ENCODE results near the gene NFIA.

The NFIA gene

DNA sequence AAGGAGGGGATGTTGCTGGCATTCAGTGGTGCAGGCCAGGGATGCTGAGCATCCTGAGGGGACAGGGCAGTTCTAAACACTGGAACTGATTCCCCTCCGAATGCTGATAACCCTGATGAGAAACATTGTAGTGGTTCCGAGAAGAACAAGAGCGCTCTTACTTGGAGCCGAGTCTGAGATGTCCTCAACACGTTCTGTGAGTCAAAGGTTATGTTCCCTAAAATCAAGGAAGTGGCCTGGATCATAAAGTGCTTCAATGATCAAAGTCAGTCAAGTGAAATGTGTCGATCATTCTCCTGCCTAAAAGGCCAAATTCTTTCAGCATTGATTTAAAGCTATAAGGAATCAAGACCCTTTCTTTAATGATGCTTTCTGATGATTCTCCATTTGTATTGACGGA lies 234.1 kb downstream of the NFIA start:
- no peak for DNase-seq

DNA sequence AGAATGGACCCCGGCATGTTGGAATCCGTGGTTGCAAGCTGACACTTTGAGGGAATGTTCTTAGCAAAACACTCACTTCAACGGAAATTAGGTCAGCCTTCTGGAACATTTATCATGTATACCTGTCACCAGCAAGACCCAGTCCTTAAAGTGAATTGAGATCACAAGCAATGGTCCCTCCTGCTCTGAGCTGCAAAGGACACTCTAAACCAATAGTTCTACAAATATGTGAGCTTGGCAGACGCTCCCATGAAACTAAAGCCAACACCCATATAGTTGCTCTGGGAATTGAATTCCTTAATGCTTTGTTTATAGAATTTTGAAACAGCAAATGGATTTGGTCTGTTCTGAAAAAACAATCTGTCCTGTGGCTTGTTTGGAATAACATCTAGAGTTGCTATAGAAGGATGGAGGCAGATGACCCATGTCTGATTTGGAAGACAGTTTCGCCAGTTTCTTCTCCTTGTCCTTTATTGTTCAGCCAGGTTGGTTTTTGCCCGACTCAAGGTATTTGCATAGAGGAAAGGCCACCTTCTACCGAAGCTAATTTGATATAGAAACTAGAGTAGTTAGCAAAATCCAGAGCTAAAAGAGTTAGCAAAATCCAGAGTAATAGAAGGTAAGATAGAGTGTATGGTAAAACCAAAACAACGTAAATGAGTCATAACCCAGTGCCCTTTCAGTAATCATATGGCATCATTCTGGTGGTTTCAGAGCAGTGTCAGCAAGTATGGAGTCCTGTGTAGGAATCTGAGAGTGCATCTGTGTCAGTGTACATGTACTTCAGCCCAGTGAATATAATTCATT lies 236.2 kb downstream of the NFIA start:
- no peak for DNase-seq

DNA sequence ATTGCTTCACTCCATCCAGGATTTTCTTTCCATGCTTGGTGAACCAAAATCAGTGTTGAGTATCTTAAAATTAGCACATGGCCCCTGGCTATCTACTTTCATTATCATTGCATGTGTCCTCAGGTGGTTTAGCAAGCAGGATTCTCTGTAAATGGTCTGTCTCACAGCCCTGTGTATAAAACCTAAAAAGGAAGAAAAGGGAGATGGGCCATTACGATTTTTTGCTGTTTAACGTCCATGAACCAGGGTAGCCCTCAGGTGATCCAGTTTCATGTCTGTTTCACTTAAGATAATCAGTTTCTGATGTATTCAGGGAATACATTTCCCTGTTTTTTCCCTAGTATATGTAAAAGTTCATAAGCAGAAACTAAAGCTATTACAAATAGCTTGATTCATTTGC lies 238.2 kb downstream of the NFIA start:
- no peak for DNase-seq

GRCh38 chr1:61322008-61322744 lies 239.8 kb downstream of the NFIA start:
- DNase-seq: no peak

DNA sequence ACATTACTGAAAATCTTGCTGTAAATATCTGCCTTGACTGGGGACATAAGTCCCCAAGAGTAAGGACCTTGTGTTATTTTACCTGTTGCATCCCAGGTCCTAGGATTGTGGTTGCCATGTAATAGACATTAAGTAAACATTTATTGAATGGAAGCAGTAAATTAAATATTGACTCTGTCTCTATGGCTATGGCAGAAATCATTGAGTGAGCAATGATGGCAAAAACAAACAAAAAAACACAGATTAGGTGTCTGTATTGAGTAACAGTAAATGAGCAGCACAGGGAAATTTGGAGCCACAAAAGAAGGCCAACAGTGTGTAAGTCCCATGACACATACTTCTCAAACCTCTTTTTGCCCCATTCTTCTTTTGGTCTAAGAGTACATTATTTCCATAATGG lies 240.4 kb downstream of the NFIA start:
- DNase-seq: no peak

DNA sequence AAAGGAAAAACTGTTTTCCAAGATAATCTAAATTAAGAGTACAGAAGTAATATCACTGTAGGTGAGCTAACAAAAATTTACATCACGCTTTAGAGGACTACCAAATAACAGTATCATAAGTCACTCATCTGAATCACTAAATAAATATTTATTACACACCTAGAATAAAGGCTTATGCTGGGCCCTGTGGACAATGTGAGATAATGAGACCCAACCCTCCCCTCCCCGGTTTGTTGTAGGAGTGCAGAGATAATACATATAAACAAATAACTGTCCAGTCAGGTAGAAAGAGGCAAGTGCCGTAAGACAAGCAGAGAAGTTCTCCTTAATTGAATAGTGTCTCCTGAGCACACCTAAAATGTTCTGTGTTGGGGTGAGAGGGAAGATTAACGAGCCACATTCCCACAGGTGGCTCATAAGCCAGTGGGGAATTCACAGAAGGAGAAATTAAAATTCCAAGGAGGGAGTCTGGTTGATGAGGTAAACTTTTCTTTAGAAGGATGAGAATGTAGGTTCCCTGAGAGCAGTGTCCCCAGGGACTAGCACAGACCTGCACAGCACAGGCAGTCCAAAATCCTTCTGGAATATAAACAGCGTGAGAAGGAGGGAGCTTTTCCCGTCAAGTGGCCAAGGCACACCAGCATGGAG lies 241.4 kb downstream of the NFIA start:
- no peak for DNase-seq

DNA sequence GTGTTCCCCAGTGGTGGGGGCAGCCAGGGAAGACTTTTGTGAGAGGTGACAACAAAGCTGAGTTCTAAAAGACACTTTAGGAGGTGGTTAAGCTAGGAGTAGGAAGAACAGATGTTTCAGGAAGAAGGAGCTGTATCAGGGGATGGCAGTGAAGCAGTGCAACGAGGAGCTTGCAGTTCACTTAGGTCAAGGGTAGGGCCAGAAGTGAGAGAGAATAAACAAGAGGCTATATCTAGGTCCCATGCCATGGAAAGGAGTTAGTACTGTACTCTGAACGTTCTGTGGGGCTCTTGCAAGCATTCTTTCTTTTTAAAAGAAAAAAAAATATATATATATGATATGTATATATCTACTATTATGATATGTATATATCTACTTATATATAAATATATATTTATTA lies 244.4 kb downstream of the NFIA start:
- no peak for DNase-seq

GRCh38 chr1:61327436-61327835 lies 245.1 kb downstream of the NFIA start:
- DNase-seq: no peak

- no peak for DNase-seq
Observed at GRCh38 chr1:61329556-61329955, 247.2 kb downstream of the NFIA start.

- no peak for DNase-seq
Observed at GRCh38 chr1:61330018-61330417, 247.7 kb downstream of the NFIA start.

GRCh38 chr1:61330571-61330970 lies 248.2 kb downstream of the NFIA start:
- no peak for DNase-seq

DNA sequence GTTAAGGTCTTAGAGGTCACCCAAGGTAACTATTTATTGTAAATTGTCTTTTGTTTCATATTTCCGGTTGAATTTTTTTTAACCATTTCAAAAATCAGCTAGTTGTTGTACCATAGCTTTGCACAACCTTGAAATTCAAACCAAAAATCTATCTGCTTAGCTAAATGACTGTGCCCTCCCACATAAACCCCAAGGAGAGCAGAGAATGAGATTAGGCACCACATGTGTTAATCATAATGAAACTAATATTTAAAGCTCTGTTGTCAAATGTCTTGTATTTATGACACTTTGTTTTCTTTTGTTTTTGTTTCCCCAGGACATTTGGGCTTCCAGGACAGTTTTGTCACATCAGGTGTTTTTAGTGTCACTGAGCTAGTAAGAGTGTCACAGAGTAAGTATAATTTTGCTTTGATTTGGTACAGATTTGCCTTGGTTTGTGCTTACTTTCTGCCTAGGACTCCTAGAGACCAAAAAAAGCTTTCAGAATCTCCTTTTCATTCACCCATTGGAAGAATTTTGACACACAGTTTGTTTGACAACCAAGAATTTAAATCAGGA lies 249.9 kb downstream of the NFIA start:
- no peak for DNase-seq

DNA sequence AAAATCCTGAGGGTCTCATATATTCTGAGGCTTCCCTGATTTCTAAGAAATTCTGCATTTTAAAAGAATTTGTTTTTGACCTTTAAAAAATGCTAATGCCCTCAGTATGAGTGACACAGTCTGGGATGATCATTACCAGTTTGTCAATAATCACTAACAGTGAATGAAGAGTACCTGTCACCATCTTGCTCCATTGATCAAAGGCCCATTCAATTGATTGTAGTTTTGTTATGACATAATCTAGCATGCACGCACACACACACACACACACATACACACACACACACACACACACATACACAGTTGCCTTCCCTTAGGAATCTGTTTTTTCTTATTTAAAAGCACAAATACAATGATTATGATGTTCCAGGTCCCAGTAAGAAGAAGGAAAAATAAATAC lies 250.4 kb downstream of the NFIA start:
- no peak for DNase-seq

- no peak for DNase-seq
Observed at GRCh38 chr1:61334718-61335589, 252.6 kb downstream of the NFIA start.

DNA sequence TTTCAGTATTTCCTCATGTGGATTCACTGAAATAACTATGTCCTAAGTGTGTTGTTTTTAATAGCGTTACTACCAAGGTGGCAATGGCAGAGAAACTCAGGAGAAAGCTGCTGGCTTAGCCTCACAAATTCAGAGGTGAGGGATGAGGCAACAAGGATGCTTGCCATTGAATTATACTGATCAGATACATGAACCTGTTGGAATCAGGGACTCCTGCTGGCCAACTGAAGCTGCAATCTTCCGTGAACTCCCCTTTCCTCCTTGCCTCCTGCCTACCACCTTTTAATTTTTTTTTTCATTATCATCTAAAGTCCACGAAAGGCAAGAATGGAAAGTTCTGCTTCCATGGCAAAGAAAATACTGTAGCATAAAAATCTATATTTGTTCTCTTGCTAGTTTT lies 254.7 kb downstream of the NFIA start:
- DNase-seq: no peak

DNA sequence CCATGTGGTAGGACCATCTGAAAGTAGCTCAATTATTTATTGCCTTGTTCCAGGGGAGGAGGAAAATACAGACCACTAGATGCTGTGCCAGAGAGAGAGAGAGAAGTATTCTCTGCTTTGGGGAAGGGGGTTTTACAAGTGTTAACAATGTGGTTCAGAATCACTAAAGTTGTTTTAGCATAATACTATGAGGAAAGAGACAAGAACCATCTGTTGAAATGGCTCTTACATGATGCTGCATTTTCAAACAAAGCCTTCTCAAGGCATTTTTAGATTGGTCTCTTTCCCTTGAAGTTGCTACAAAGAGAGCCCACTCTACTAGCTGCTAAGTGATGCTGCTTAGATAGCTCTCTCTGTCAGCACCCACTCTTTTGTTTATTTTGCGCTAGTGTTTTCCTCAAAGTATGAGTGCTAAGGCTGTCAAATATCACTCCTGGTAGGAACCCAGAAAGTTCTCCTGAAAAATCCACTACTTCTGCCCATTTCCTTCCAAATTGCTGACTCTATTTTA lies 255.1 kb downstream of the NFIA start:
- no peak for DNase-seq

DNA sequence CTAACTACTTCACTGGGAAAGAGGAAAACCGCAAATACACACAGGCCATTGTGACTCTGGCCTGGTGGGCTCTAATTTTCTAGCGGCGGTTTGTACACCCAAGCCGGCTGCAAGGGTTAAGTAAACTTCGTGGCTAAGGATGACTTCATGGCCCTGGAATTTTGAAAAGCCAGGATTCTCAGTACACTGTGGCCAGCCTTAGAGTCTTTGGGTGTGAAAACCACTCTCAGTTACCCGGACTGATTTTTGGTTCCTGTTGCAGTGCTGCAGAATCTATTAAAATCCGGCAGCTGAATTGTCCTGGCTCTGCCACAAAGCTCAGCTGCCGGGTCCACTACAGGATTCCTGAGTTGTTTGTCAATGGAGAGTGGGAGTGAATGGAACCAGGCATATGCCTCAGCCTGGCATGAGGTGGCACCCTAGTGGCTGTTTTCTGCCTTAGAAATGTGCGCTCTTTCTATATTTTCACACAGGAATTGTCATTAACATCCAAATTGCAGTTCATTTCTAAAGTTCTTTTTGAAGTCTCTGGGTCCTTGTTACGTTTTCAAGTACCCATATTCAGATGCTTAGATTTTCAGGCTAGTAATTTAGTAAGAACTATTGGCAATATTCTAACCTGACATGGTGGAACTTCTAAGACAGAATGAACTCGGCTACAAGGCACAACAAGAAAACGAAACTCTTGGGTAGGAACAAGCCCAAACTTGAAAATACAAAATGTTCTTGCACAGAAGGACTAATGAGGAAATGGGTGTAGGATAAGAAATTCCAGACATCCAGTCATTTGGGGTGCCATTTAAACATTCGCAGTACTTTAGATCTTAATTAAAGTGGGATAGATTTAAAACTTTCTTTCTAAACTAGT lies 255.9 kb downstream of the NFIA start:
- DNase-seq: no peak

DNA sequence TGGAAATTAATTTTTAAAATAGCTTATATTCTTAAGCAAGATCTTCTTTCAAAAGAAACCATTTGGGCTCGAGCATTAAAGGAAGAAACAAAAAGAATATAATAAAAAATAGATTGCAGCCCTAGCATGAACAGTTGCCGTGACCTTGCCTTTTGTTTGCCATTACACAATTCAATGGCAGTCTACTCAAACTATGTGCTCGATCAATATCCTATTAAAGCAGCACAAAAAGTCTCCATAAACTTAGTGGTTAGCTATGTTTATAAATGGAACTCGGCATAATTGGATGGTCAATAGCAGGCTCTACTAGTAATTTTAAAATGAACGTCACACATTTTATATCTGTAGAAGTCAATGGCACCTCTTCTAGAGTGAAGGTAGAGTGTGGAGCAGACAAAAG lies 256.5 kb downstream of the NFIA start:
- DNase-seq: no peak

GRCh38 chr1:61341426-61341825 lies 259.1 kb downstream of the NFIA start:
- no peak for DNase-seq

- no peak for DNase-seq
Observed at GRCh38 chr1:61343734-61344420, 261.5 kb downstream of the NFIA start.

- no peak for DNase-seq
Observed at GRCh38 chr1:61344696-61345095, 262.3 kb downstream of the NFIA start.

Data from activated gamma-delta T cell treated with Interleukin-2 at 50 U/mL for 16 hours (primary cell).